A549 (cell line): ENCODE results near the gene KLHL29.

ENCODE experiments used
- CEBPB ChIP-seq, 2 experiments: fragments of >200 bp in 1 of 2; sonication (Bioruptor Twin) in 1 of 2; formaldehyde crosslinking in 1 of 2; IDR thresholded peaks; 2 replicates each; pipeline ENCODE4 v1.6.1; 2012 to 2016
- CTCF ChIP-seq: fragments of >200 bp; sonication (Bioruptor Twin); formaldehyde crosslinking; IDR thresholded peaks from 3 replicates; pipeline ENCODE4 v1.5.1; 2016
- ELK1 ChIP-seq: fragments of 150-350 bp; IDR thresholded peaks from 2 replicates; pipeline ENCODE4 v1.6.1; 2014; ENCODE audit warnings: low read depth, mild to moderate bottlenecking, low read length
- MAX ChIP-seq: IDR thresholded peaks from 2 replicates; pipeline ENCODE4 v1.6.1; 2012
- POLR2A ChIP-seq: IDR thresholded peaks from 2 replicates; pipeline ENCODE4 v1.6.1; 2012; ENCODE audit warnings: mild to moderate bottlenecking, low read length
- USF2 ChIP-seq: fragments of 450-650 bp; IDR thresholded peaks from 2 replicates; pipeline ENCODE4 v1.6.1; 2014; ENCODE audit warnings: antibody characterized with exemption

GRCh38 chr2:23387221-23387550 lies 2.2 kb downstream of the KLHL29 start:
- no peak for TF ChIP-seq MAX
- no peak for TF ChIP-seq POLR2A
- TF ChIP-seq ELK1: no peak
- TF ChIP-seq CTCF: no peak
- no peak for TF ChIP-seq USF2
- TF ChIP-seq CEBPB (IDR thresholded peaks at IDR 0.05): no peak
